ENCODE measurements around the gene HLA-F.
A peak's percentile ranks its signal among the peaks of the same experiment; 100 is the strongest.

HLA-F gene

DNA sequence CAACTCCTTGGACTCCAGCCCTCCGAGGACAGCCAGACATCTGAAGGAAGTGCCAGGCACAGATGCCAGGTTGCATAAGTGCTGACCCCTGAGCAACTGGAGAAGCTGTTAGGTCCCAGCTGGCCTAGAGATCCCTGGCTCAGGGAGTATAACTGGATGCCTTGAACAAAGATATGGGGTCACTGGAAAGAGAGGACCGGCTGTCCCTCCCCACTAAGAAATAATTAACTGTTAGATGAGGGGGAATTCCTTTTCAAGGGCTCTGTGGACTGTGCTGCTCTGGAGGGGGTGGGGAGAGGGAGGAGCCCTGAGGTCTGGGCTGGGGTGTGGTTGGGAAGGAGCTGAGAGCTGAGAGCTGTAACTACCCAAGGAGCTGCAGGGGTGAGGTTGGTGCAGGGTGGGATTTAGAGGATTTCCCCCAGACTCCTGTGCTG is 39.6 kb downstream of the HLA-F start:
- Histone ChIP-seq H3K4me3 (ENCODE audit: low read depth, low read length) (no peak overlapping the region), H3K9me3 (ENCODE audit: control insufficient read depth, insufficient read depth, low read depth, low read length) (no peaks in the 10 kb centered on the region), H3K36me3 (ENCODE audit: control insufficient read depth in 2 of 2, insufficient read depth in 1 of 2, low read length in 2 of 2) (no peaks in the 10 kb centered on the region), H3K27ac (ENCODE audit: extremely low read depth, low read depth, low read length) (no peak overlapping the region), H3K4me1 (ENCODE audit: control insufficient read depth, insufficient read depth, low read length) (no peaks in the 10 kb centered on the region)
- no peak for TF ChIP-seq ZBTB21 (tag by site-specific recombination; IDR thresholded peaks at IDR 0.05)
- TF ChIP-seq ZIC2 (tag by site-specific recombination; IDR thresholded peaks at IDR 0.05), result no peak
- no peak for TF ChIP-seq ZNF571 (tag by site-specific recombination; IDR thresholded peaks at IDR 0.05)
- no peak for TF ChIP-seq SP3 (tag by site-specific recombination; IDR thresholded peaks at IDR 0.05)
- no peak for TF ChIP-seq ZNF670 (tag by site-specific recombination; IDR thresholded peaks at IDR 0.05; ENCODE audit: low read depth)
- ChIA-PET CTCF (interaction anchor here (1.1 to 3.3 kb wide), 3 partner anchors 10 to 25 kb away, joined by 3 to 20 read pairs (median 6); no protein-coding TSS in a partner anchor), POLR2A (no interaction called here)

DNA sequence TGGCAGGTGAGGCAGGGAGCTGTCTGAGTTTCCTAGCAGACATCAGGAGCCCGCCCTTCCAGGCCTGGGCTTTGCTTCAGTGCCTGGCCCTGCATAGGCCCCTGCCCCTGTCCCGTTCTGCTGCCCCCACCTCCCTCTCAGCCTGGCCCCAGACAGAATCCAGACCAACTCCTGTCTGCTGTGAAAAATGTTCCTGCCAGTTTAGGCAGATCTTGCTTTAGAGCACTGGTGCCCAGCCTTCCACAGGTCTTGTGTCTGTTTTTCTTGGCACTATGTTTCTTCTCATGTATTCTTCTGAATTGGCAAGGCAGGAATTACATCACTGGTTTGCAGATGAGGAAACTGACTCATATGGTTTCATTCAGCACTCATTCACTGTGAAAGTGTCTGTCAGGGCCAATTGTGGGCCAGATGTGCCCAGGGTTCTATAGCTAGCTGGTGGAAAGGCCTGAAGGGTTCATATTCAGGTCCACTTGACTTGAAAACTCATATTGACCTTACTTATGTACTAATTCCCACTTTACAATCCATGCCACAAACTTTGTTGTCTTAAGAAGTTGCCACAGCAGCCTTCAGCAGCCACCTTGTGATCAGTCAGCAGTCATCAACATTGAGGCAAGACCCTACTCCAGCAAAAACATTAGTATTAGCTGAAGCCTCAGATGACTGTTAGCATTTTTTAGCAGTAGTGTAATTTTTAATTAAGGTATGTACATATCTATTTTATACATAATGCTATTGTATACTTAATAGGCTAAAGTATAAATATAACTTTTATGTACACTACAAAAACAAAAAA is 40.5 kb downstream of the HLA-F start:
- CTCF ChIA-PET, result interaction anchor here (1.1 to 3.3 kb wide), 3 partner anchors 10 to 26 kb away, joined by 3 to 20 read pairs (median 6); no protein-coding TSS in a partner anchor
- POLR2A ChIA-PET, result no interaction called here
- H3K9me3 ChIP-seq (ENCODE audit: control insufficient read depth, insufficient read depth, low read depth, low read length), result no peaks in the 10 kb centered on the region
- no peak overlapping the region for H3K4me3 ChIP-seq (ENCODE audit: low read depth, low read length)
- no peaks in the 10 kb centered on the region for H3K36me3 ChIP-seq (ENCODE audit: control insufficient read depth in 2 of 2, insufficient read depth in 1 of 2, low read length in 2 of 2)
- H3K4me1 ChIP-seq (ENCODE audit: control insufficient read depth, insufficient read depth, low read length), result no peaks in the 10 kb centered on the region
- no peak overlapping the region for H3K27ac ChIP-seq (ENCODE audit: extremely low read depth, low read depth, low read length)
- TF ChIP-seq ZBTB7A (tag by site-specific recombination; IDR thresholded peaks at IDR 0.05; ENCODE audit: low read depth) (no peak), ZNF555 (tag by site-specific recombination; conservative IDR thresholded peaks at IDR 0.05) (no peak), SCRT2 (tag by site-specific recombination; IDR thresholded peaks at IDR 0.05) (peak; percentile 87), ZBTB21 (tag by site-specific recombination; IDR thresholded peaks at IDR 0.05) (peak; percentile 42; the same call in 1 of the 2 replicates), ZNF768 (tag by site-specific recombination; IDR thresholded peaks at IDR 0.05) (no peak), ZBTB1 (tag by site-specific recombination; IDR thresholded peaks at IDR 0.05) (no peak), ZNF292 (tag by site-specific recombination; IDR thresholded peaks at IDR 0.05; ENCODE audit: borderline replicate concordance, low read depth) (no peak), ZNF549 (tag by site-specific recombination; IDR thresholded peaks at IDR 0.05) (no peak), PRDM1 (tag by site-specific recombination; IDR thresholded peaks at IDR 0.05) (no peak), FEZF1 (tag by site-specific recombination; IDR thresholded peaks at IDR 0.05) (no peak), ZNF48 (tag by site-specific recombination; IDR thresholded peaks at IDR 0.05) (no peak), WT1 (tag by site-specific recombination; IDR thresholded peaks at IDR 0.05) (no peak)
- TF ChIP-seq, protein P1, sequence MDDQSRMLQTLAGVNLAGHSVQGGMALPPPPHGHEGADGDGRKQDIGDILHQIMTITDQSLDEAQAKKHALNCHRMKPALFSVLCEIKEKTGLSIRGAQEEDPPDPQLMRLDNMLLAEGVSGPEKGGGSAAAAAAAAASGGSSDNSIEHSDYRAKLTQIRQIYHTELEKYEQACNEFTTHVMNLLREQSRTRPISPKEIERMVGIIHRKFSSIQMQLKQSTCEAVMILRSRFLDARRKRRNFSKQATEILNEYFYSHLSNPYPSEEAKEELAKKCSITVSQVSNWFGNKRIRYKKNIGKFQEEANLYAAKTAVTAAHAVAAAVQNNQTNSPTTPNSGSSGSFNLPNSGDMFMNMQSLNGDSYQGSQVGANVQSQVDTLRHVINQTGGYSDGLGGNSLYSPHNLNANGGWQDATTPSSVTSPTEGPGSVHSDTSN (CRISPR knock-in tag; IDR thresholded peaks at IDR 0.05), result no peak
- TF ChIP-seq, protein P2, sequence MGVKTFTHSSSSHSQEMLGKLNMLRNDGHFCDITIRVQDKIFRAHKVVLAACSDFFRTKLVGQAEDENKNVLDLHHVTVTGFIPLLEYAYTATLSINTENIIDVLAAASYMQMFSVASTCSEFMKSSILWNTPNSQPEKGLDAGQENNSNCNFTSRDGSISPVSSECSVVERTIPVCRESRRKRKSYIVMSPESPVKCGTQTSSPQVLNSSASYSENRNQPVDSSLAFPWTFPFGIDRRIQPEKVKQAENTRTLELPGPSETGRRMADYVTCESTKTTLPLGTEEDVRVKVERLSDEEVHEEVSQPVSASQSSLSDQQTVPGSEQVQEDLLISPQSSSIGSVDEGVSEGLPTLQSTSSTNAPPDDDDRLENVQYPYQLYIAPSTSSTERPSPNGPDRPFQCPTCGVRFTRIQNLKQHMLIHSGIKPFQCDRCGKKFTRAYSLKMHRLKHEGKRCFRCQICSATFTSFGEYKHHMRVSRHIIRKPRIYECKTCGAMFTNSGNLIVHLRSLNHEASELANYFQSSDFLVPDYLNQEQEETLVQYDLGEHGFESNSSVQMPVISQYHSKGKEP (tag by site-specific recombination; IDR thresholded peaks at IDR 0.05), result no peak
- TF ChIP-seq, protein P3, sequence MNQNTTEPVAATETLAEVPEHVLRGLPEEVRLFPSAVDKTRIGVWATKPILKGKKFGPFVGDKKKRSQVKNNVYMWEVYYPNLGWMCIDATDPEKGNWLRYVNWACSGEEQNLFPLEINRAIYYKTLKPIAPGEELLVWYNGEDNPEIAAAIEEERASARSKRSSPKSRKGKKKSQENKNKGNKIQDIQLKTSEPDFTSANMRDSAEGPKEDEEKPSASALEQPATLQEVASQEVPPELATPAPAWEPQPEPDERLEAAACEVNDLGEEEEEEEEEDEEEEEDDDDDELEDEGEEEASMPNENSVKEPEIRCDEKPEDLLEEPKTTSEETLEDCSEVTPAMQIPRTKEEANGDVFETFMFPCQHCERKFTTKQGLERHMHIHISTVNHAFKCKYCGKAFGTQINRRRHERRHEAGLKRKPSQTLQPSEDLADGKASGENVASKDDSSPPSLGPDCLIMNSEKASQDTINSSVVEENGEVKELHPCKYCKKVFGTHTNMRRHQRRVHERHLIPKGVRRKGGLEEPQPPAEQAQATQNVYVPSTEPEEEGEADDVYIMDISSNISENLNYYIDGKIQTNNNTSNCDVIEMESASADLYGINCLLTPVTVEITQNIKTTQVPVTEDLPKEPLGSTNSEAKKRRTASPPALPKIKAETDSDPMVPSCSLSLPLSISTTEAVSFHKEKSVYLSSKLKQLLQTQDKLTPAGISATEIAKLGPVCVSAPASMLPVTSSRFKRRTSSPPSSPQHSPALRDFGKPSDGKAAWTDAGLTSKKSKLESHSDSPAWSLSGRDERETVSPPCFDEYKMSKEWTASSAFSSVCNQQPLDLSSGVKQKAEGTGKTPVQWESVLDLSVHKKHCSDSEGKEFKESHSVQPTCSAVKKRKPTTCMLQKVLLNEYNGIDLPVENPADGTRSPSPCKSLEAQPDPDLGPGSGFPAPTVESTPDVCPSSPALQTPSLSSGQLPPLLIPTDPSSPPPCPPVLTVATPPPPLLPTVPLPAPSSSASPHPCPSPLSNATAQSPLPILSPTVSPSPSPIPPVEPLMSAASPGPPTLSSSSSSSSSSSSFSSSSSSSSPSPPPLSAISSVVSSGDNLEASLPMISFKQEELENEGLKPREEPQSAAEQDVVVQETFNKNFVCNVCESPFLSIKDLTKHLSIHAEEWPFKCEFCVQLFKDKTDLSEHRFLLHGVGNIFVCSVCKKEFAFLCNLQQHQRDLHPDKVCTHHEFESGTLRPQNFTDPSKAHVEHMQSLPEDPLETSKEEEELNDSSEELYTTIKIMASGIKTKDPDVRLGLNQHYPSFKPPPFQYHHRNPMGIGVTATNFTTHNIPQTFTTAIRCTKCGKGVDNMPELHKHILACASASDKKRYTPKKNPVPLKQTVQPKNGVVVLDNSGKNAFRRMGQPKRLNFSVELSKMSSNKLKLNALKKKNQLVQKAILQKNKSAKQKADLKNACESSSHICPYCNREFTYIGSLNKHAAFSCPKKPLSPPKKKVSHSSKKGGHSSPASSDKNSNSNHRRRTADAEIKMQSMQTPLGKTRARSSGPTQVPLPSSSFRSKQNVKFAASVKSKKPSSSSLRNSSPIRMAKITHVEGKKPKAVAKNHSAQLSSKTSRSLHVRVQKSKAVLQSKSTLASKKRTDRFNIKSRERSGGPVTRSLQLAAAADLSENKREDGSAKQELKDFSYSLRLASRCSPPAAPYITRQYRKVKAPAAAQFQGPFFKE (tag by site-specific recombination; IDR thresholded peaks at IDR 0.05; ENCODE audit: borderline replicate concordance), result no peak
- TF ChIP-seq, protein P4, sequence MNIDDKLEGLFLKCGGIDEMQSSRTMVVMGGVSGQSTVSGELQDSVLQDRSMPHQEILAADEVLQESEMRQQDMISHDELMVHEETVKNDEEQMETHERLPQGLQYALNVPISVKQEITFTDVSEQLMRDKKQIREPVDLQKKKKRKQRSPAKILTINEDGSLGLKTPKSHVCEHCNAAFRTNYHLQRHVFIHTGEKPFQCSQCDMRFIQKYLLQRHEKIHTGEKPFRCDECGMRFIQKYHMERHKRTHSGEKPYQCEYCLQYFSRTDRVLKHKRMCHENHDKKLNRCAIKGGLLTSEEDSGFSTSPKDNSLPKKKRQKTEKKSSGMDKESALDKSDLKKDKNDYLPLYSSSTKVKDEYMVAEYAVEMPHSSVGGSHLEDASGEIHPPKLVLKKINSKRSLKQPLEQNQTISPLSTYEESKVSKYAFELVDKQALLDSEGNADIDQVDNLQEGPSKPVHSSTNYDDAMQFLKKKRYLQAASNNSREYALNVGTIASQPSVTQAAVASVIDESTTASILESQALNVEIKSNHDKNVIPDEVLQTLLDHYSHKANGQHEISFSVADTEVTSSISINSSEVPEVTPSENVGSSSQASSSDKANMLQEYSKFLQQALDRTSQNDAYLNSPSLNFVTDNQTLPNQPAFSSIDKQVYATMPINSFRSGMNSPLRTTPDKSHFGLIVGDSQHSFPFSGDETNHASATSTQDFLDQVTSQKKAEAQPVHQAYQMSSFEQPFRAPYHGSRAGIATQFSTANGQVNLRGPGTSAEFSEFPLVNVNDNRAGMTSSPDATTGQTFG (tag by site-specific recombination; IDR thresholded peaks at IDR 0.05; ENCODE audit: borderline replicate concordance), result no peak
